WI38 (cell line): ENCODE results near the gene GOLGB1.

Experiments used
- H3K4me3 ChIP-seq: 2 replicates; pipeline ENCODE4 v1.5.1; 2011; ENCODE audit warnings: low read depth, mild to moderate bottlenecking, control low read depth, low read length
- TF ChIP-seq, protein P1 (sequence below): IDR thresholded peaks from 2 replicates; pipeline ENCODE4 v1.5.1; 2012; ENCODE audit warnings: low read depth, mild to moderate bottlenecking, control low read depth, low read length

Gene GOLGB1

DNA sequence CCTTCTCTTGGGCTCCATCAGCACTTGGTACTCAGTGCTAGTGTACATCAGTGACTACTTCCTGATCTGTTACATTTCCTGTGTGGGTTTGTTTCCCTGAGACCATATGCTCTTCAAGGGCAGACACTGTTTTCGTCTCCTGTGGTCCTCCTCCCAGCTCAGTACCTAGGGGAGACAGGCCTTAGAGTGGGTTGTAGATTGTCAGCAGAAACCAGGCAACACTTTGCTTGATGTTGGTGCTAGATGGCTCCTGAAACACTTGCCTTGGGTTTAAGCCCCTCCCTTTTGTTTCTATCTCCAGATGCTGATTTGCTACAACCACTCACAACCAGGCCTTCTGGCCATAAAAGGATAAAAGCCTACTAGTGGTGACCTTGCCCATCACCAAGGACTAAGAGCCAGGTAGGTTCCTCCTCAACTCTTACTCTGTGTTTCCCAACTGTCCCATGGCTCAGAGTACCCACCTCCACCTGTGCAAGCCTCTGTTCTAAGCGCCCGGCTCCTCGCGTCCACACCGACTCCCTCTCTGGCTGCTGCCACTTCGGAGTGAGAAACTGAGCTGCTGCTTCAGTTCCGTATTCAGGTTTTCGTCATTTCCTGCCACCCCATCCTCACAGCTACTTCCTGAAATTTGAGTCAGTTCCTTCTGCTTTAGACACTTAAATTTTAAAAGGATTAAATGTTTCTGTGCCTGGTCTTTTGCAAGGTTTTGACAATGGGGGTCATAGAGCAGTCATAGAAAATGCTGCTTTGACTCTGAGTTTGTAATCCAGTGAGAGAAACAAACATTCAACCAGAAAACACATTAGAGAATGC is 89.0 kb downstream of the GOLGB1 start, which contains the start of gene HCLS1:
HCLS1 (minus strand) TSS at position 548 of the 816 bp plus-strand sequence. CDS start 2,556 bp downstream, outside the sequence.
- TF ChIP-seq, protein P1, sequence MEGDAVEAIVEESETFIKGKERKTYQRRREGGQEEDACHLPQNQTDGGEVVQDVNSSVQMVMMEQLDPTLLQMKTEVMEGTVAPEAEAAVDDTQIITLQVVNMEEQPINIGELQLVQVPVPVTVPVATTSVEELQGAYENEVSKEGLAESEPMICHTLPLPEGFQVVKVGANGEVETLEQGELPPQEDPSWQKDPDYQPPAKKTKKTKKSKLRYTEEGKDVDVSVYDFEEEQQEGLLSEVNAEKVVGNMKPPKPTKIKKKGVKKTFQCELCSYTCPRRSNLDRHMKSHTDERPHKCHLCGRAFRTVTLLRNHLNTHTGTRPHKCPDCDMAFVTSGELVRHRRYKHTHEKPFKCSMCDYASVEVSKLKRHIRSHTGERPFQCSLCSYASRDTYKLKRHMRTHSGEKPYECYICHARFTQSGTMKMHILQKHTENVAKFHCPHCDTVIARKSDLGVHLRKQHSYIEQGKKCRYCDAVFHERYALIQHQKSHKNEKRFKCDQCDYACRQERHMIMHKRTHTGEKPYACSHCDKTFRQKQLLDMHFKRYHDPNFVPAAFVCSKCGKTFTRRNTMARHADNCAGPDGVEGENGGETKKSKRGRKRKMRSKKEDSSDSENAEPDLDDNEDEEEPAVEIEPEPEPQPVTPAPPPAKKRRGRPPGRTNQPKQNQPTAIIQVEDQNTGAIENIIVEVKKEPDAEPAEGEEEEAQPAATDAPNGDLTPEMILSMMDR, result no peak
- no peak within 1 kb of the TSS for H3K4me3 ChIP-seq

DNA sequence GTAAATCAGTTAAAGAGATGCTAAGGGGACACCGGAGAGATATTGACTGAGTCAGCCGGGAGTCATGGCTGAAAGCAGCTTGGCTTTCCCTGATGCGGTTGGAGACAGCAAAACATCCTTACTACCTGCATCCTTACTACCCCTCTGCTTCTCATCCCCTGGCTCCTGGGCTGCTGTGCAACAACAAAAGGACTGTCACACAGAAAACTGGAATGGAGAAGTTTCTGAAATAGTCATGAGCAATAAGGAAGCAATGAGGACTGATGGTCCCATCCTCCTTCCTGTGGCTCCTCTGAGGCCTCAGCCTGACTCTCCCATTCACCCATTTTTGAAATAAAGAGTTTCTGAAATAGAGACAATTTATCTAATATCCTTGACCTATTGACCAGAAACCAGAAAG is 90.0 kb downstream of the GOLGB1 start:
- no peak overlapping the region for H3K4me3 ChIP-seq

DNA sequence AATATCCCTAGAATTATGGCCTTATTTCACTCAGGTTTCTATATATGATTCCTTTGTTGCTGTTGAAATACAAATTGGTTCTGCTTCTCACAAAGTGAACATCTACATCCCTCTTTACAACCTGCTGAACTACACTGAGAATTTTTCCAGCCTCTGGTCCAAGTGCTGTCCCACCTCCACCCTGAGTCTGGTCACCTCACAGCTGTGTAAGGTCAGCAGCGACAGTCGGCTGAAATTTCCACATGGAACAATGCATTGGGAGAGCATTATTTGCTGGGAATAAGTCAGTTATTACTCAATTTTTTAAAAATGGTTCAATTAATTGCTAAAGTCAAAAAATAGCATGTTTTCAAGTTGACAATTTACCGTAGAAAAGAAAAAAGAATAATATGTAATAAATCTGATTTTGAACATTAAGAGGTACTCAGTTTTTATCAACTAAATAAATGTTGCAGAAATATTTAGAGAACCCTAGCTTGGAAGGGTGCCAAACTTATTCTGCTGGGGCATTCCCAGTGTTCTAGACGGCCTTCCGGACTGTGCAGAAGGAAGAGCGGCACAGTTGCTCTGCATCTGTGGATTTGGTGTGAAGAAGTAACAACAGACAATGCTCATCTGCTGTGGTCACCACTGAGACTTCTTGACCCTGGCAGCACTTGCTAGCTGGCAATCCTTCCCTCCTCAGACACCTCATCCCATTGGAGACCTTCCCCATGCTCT is 90.7 kb downstream of the GOLGB1 start:
- no peak overlapping the region for H3K4me3 ChIP-seq
- TF ChIP-seq, protein P1, result no peak

More for the DNA sequence above, 90.0 kb downstream of the GOLGB1 start:
- TF ChIP-seq, protein P1, result no peak

DNA sequence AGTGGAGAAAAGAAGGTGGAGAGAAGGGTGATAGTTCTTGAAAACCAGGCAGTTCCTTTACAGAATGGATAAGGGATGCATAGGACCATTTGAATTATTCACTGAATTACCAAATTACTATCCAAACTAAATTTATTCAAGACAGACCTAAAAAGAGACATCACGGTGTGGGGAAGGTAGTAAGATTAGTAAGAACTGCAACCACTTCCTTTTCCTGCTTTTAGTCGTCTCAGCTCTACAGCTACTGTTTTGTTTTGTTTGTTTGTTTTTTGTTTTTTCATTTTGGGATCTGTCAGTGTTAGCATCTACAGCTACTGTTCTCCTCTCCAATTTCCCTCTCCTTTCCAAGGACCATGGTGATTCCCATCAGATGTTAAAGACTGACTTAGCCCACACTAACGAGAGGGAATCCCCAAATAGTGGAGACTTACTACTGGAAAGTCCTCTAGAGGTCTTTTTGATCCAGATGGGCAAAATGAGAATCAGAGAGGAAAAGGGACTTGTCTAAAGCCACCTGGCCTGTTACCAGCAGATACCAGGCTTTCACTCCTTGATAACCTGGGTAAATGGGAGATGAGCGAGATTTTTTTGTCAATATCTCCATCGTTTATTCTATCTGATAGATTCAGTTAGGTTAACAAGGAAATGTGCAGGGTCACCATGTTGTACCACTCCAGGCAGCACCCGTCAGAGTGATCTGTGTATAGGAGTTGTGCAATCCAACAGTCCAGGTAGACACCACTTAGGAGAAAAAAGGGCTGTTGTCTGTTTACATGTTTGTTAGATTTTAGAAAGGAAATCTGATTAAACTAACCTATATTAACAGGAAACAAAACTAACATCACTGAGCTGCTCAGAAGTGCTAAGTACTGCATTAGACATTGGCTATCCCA is 94.8 kb downstream of the GOLGB1 start:
- TF ChIP-seq, protein P1, result no peak

DNA sequence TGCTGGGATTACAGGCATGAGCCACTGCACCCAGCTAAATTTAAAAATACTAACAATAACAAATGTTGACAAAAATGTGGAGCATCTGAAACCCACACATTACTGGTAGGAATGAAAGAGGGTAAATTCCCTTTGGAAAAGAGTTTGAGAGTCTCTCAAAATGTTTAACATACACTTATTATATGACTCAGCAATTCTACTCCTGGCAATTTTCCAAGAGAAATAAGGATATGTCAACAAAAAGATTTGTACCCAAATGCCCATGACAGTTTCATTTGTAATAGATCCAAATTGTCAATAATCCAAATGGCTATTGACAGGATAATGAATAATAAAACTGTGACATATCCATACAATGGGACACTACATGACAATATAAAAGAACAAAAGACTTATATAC is 97.9 kb downstream of the GOLGB1 start:
- TF ChIP-seq, protein P1, result no peak
- H3K4me3 ChIP-seq, result no peak overlapping the region

More for the DNA sequence above, 94.8 kb downstream of the GOLGB1 start:
- H3K4me3 ChIP-seq, result no peak overlapping the region

DNA sequence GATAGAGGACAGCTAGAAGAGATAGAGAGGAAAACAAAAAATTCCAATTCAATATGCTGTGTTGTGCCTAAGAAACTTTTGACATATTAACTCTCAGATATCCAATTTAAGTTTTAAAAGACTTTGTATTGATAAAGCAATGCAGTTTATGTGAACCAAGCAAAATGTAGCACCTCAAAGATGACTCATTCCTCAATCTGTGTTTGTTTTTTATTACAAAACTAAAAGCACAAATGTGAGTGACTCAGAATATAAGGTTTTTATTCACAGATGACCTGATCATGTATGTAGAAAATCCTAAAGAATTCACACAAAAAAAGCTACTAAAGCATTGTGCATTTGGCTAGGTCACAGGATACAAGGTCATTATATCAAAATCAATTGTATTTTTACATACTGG is 99.9 kb downstream of the GOLGB1 start:
- TF ChIP-seq, protein P1, result no peak
- no peak overlapping the region for H3K4me3 ChIP-seq
